Measurements from ENCODE around the gene SPRING1. TPM values are rescaled to one million over a fixed set of nuclear protein-coding genes. Genes with fewer than 3 reads are reported as not detected.

SPRING1 gene
- total and polyA plus RNA-seq, 11 donors: 8.2 to 24.4 (median 14.0) TPM

GRCh38 chr12:116694653-116695463 is 43.0 kb downstream of the SPRING1 start:
- H3K27ac ChIP-seq: no peak overlapping the region
- peak in 3 of 4 donors; percentile 68 to 79 (median 72) for ATAC-seq

GRCh38 chr12:116693286-116694227 is 44.3 kb downstream of the SPRING1 start:
- Histone ChIP-seq H3K36me3 (no peaks in the 10 kb centered on the region), H3K27me3 (peaks cover 0 to 47% (median 10%) of the 10 kb centered on the region in 9 donors), H3K4me1 (peaks cover 0 to 43% (median 24%) of the 10 kb centered on the region in 12 donors), H3K27ac (peak overlapping the region in 4 of 12 donors; percentile 5 to 39 (median 18)), H3K4me3 (peak overlapping the region in 11 of 12 donors; percentile 16 to 50 (median 44)), H3K9me3 (no peaks in the 10 kb centered on the region)
- peak in 2 of 5 donors; percentile 52 to 55 for DNase-seq
- whole genome bisulfite sequencing, 4 donors: 9 to 15% (median 14%) methylated on average over 19 to 34 of the region's 34 CpGs
- intact Hi-C loops (cut with DNase I): loop anchor here in 5 of 10 donors (5.0 to 10.0 kb wide), 6 partner anchors 69 to 549 kb away; partner anchors contain the start of gene MED13L (in 1 of the 5)
- no peak for TF ChIP-seq POLR2A (IDR thresholded peaks at IDR 0.05)
- TF ChIP-seq, protein P1, sequence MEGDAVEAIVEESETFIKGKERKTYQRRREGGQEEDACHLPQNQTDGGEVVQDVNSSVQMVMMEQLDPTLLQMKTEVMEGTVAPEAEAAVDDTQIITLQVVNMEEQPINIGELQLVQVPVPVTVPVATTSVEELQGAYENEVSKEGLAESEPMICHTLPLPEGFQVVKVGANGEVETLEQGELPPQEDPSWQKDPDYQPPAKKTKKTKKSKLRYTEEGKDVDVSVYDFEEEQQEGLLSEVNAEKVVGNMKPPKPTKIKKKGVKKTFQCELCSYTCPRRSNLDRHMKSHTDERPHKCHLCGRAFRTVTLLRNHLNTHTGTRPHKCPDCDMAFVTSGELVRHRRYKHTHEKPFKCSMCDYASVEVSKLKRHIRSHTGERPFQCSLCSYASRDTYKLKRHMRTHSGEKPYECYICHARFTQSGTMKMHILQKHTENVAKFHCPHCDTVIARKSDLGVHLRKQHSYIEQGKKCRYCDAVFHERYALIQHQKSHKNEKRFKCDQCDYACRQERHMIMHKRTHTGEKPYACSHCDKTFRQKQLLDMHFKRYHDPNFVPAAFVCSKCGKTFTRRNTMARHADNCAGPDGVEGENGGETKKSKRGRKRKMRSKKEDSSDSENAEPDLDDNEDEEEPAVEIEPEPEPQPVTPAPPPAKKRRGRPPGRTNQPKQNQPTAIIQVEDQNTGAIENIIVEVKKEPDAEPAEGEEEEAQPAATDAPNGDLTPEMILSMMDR (IDR thresholded peaks at IDR 0.05): peak in 1 of 12 donors; percentile 8
- ATAC-seq: peak; percentile 16 to 42 (median 26)

More at GRCh38 chr12:116694653-116695463, 43.0 kb downstream of the SPRING1 start:
- peak overlapping the region in 4 of 12 donors; percentile 48 to 50 (median 49) for H3K4me3 ChIP-seq
- H3K36me3 ChIP-seq: no peaks in the 10 kb centered on the region
- H3K4me1 ChIP-seq: peaks cover 0 to 43% (median 24%) of the 10 kb centered on the region in 12 donors
- no peaks in the 10 kb centered on the region for H3K9me3 ChIP-seq
- 41 to 44% (median 43%) methylated on average over 22 of the region's 22 CpGs for WGBS, 4 donors
- no peak for TF ChIP-seq POLR2A (IDR thresholded peaks at IDR 0.05)
- TF ChIP-seq, protein P1 (IDR thresholded peaks at IDR 0.05): no peak
- DNase-seq: peak in 2 of 5 donors; percentile 48 to 57
- H3K27me3 ChIP-seq: peaks cover 0 to 47% (median 10%) of the 10 kb centered on the region in 9 donors
- intact Hi-C loops (cut with DNase I): loop anchor here in 5 of 10 donors (5.0 to 10.0 kb wide), 7 partner anchors 70 to 698 kb away; partner anchors contain the start of gene MED13L (in 1 of the 5)

DNA sequence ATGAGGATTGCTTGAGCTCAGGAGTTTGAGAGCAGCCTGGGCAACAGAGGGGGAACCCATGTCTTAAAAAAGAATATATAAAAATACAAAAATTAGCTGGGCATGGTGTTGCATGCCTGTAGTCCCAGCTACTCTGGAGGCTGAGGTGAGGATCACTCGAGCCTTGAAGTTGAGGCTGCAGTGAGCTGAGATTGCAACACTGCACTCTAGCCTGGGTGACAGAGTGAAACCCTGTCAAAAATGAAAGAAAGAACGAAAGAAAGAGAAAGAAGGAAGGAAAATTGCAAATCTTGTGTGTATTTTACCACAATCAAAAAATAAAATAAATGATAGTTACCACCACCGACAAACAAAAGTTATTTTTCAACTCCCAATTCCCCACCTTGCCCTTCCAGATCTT is 45.3 kb downstream of the SPRING1 start:
- DNase-seq (no peak), ATAC-seq (no peak)
- no peaks in the 10 kb centered on the region for H3K9me3 ChIP-seq
- WGBS, 4 donors: 85 to 89% (median 87%) methylated on average over 3 of the region's 3 CpGs
- H3K4me1 ChIP-seq: peaks cover 0 to 35% (median 23%) of the 10 kb centered on the region in 12 donors
- intact Hi-C loops (cut with DNase I): loop anchor here in 5 of 10 donors (5.0 to 10.0 kb wide), 6 partner anchors 68 to 548 kb away; partner anchors contain the start of gene MED13L (in 1 of the 5)
- no peak overlapping the region for H3K27ac ChIP-seq
- TF ChIP-seq, protein P1 (IDR thresholded peaks at IDR 0.05): no peak
- no peak for TF ChIP-seq POLR2A (IDR thresholded peaks at IDR 0.05)
- peaks cover 0 to 47% (median 10%) of the 10 kb centered on the region in 9 donors for H3K27me3 ChIP-seq
- H3K4me3 ChIP-seq: peak overlapping the region in 1 of 12 donors; percentile 44
- no peaks in the 10 kb centered on the region for H3K36me3 ChIP-seq
